AG04449 (cell line): ENCODE data around the gene OCEL1.

Source experiments
- CTCF ChIA-PET: fragments of 350-600 bp; formaldehyde crosslinking; extraction: SDS; loops from one replicate; lab custom pipeline; 2021; ENCODE audit warnings: antibody characterized with exemption; lab: Yijun Ruan, JAX
- POLR2A ChIA-PET: fragments of 400-600, 350-600 bp; formaldehyde crosslinking; extraction: SDS; loops from one replicate; lab custom pipeline; 2020; ENCODE audit warnings: antibody characterized with exemption, inconsistent platforms; lab: Yijun Ruan, JAX
- DNase-seq: peaks from one replicate; pipeline ENCODE4 v3.0.0-alpha.2; 2010; ENCODE audit warnings: low read depth, low spot score
- H3K4me3 ChIP-seq: 2 replicates; pipeline ENCODE4 v1.5.1; 2011; ENCODE audit warnings: low read depth, mild to moderate bottlenecking, control low read depth, low read length
- CTCF ChIP-seq: IDR thresholded peaks from one replicate; pipeline ENCODE4 v1.5.1; 2011; ENCODE audit warnings: mild to moderate bottlenecking, moderate library complexity, low read length, control low read depth, inconsistent platforms; ENCODE audit not compliant: insufficient read depth; ENCODE audit errors: missing control alignments

The OCEL1 gene

DNA sequence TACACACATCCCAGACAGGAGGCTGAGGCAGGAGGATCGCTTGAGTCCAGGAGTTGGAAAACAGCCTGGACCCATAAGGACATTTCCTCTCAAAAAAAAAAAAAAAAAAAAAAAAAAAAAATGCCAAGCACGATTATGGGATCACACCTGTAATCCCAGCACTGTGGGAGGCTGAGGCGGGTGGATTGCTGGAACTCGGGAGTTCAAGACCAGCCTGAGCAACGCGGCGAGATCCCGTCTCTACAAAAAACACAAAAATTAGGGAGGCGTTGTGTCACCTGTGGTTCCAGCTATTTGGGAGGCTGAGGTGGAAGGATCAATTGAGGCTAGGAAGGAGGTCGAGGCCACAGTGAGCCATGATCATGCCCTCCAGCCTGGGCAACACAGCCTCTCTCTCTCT, 973 bp upstream of the OCEL1 start:
- POLR2A ChIA-PET: interaction anchor here (2.3 kb wide), 1 partner anchor 10 kb away, joined by 17 read pairs; the partner anchor contains the start of gene USE1

GRCh38 chr19:17227798-17228367, 1.9 kb downstream of the OCEL1 start:
- POLR2A ChIA-PET: interaction anchor here (0.6 kb wide), 1 partner anchor 77 kb away, joined by 3 read pairs; no protein-coding TSS in a partner anchor
- TF ChIP-seq CTCF: no peak
- DNase-seq: no peak
- CTCF ChIA-PET: interaction anchor here (1.1 to 2.1 kb wide), 3 partner anchors 9 to 56 kb away, joined by 3 to 4 read pairs (median 4); no protein-coding TSS in a partner anchor
- H3K4me3 ChIP-seq: no peak overlapping the region; the same call in 1 of the 2 replicates

More for the DNA sequence above, 973 bp upstream of the OCEL1 start:
- CTCF ChIA-PET: interaction anchor here (0.9 to 2.7 kb wide), 3 partner anchors 10 to 58 kb away, joined by 3 to 25 read pairs (median 7); partner anchors contain the start of gene USE1
- H3K4me3 ChIP-seq: no peak overlapping the region
- no peak for DNase-seq
- TF ChIP-seq CTCF: no peak

DNA sequence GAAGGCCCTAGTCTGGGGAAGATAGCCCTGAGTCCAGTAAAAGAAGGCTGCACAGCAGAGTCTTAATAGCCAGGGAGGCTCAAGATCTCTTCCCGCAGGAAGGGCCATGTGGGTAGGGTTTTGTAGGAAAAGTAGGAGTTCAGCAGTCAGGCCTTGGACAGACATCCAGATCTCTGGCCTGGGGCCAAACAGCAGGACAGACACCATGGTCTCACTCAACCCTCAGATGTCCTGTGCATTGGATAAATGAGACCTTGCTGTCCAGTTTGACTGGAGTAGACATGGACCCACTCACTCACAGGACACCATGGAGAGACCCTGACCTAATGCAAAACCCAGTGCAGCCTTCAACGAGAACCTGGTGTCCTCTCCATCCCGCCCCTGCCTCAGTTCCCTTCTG, 3.9 kb downstream of the OCEL1 start:
- ChIA-PET POLR2A (interaction anchor here (1.0 kb wide), 1 partner anchor 15 kb away, joined by 3 read pairs; the partner anchor contains the start of gene USE1), CTCF (interaction anchor here (1.2 kb wide), 1 partner anchor 30 kb away, joined by 3 read pairs; no protein-coding TSS in a partner anchor)
- DNase-seq: no peak
- no peak overlapping the region for H3K4me3 ChIP-seq
- no peak for TF ChIP-seq CTCF

- ChIA-PET CTCF (interaction anchor here (0.7 kb wide), 1 partner anchor 28 kb away, joined by 3 read pairs; no protein-coding TSS in a partner anchor), POLR2A (no interaction called here)
- no peak for DNase-seq
- TF ChIP-seq CTCF: no peak
- H3K4me3 ChIP-seq: no peak overlapping the region
Measured at GRCh38 chr19:17232258-17232657, 6.2 kb downstream of the OCEL1 start.

GRCh38 chr19:17234911-17235299, 8.9 kb downstream of the OCEL1 start:
- peak overlapping the region; percentile 59 for H3K4me3 ChIP-seq
- ChIA-PET CTCF (interaction anchor here (1.0 to 3.9 kb wide), 10 partner anchors 9 to 170 kb away, joined by 3 to 25 read pairs (median 4); partner anchors contain the start of genes OCEL1, USE1 and USHBP1), POLR2A (interaction anchor here (0.8 to 1.3 kb wide), 4 partner anchors 8 to 32 kb away, joined by 3 to 12 read pairs (median 4); partner anchors contain the start of genes OCEL1 and USE1)
- no peak for TF ChIP-seq CTCF
- DNase-seq: no peak
